Naive B cell (primary cell): Measurements from ENCODE around the gene MAT2A. TPM values are rescaled to one million over a fixed set of nuclear protein-coding genes. Genes with fewer than 3 reads are reported as not detected.
"Not testable (repeated sequence)": the region's sequence is repeated elsewhere in the genome, so short reads cannot be mapped to it uniquely, and the experiment has no call there.

ENCODE experiments used
- ATAC-seq, 2 donors: fragments of 150-1000 bp; cut with Tn5 transposase; 2 replicates each; pipeline ENCODE4 v1.10.0; 2021; ENCODE audit warnings: low read depth in 2 of 2, mild to moderate bottlenecking in 2 of 2, moderate library complexity in 2 of 2
- DNase-seq: peaks from one replicate; pipeline ENCODE4 v3.0.0; 2022
- H3K27ac Mint-ChIP-seq, 6 donors: one replicate each; pipeline ENCODE4 v1.8.0; 2020 to 2022; ENCODE audit warnings: mild to moderate bottlenecking in 6 of 6, mixed read lengths in 6 of 6, moderate library complexity in 5 of 6, inconsistent platforms in 2 of 6
- H3K27me3 Mint-ChIP-seq, 3 donors: one replicate each; pipeline ENCODE4 v1.8.0; 2021 to 2022; ENCODE audit warnings: mixed read lengths in 3 of 3, mild to moderate bottlenecking in 1 of 3
- H3K36me3 Mint-ChIP-seq, 2 donors: one replicate each; pipeline ENCODE4 v1.8.0; 2020 to 2022; ENCODE audit warnings: mixed read lengths in 2 of 2, inconsistent platforms in 1 of 2, mild to moderate bottlenecking in 1 of 2
- H3K4me1 Mint-ChIP-seq, 3 donors: one replicate each; pipeline ENCODE4 v1.8.0; 2020 to 2022; ENCODE audit warnings: mixed read lengths in 3 of 3, inconsistent platforms in 1 of 3, mild to moderate bottlenecking in 1 of 3, moderate library complexity in 1 of 3
- H3K4me3 Mint-ChIP-seq, 8 donors: one replicate each; pipeline ENCODE4 v1.8.0; 2020 to 2022; ENCODE audit warnings: mild to moderate bottlenecking in 8 of 8, mixed read lengths in 8 of 8, moderate library complexity in 8 of 8, inconsistent platforms in 2 of 8
- H3K9me3 Mint-ChIP-seq, 7 donors: one replicate each; pipeline ENCODE4 v1.8.0; 2020 to 2022; ENCODE audit warnings: mixed read lengths in 7 of 7, mild to moderate bottlenecking in 5 of 7, inconsistent platforms in 2 of 7, moderate library complexity in 1 of 7
- polyA plus RNA-seq, 6 donors: library from polyadenylated mRNA; unstranded; fragments of 300-500 nt; fragmentation: Illumina TruSeq; gene quantifications; one replicate each; pipeline ENCODE4 v1.2.3, GENCODE V29; 2021; ENCODE audit warnings: low read depth in 6 of 6

MAT2A gene
- polyA plus RNA-seq, 6 donors from 2014 or later = 78.7 to 99.4 (median 93.4) TPM

DNA sequence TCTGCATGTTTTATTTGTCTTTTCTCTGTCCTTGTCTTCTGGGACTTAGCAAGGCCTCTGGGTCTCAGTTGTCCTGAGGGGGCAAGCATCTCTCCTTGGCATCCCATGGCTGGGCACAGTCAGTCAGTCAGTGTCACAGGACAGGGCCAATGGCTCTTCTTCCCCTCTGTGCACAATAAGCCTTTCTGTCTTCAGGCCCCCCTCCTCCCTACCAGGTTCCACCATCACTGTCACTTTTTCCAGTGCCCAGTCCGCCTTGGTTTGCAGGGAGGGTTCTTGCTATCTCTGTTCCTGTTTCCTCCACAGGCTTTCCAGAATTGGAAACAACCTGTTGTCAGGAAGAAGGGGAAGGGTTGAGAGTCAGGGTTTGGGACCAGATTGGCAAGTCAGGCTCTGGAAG, 43.5 kb downstream of the MAT2A start:
- Mint-ChIP-seq H3K27me3 (no peaks in the 10 kb centered on the region), H3K9me3 (no peaks in the 10 kb centered on the region), H3K36me3 (peaks cover 12 to 13% of the 10 kb centered on the region in 2 donors), H3K4me1 (peaks cover 47 to 74% (median 60%) of the 10 kb centered on the region in 3 donors), H3K27ac (peak overlapping the region in 2 of 6 donors; percentile 54 to 57), H3K4me3 (peak overlapping the region in 6 of 8 donors; percentile 34 to 83 (median 61))
- no peak for ATAC-seq
- no peak for DNase-seq

DNA sequence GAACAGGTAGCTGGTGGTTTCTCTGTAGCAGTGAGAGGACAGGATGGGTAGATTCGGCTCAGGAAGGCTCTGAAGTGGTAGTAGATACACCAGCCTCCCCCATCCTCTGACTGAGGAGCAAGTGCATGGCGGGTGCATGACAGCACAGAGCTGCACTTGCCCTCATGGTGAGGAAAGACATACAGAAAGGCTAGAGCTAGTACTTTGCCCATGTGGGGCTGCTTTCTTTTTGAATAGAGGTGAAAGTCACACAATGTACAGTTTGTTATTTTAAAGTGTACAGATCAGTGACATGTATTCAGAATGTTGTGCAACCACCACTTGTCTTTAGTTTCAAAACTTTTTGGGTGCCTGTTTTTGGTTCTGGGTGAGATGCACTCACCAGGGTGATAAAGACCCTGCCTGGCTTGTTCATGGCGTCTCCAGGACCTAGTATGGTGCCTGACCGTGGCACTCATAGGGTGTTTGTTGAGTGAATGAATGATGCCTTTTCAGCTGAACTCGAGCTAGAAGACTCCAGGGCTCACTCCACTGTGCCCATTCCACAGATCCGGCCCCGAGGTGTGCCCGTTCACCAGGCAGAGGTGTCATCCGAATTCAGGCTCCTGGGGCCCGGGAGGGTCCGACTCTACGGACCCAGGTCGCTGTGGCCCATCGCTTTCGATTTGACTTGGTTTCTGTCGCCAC, 44.8 kb downstream of the MAT2A start:
- peaks cover 46 to 73% (median 60%) of the 10 kb centered on the region in 3 donors for H3K4me1 Mint-ChIP-seq
- no peaks in the 10 kb centered on the region for H3K27me3 Mint-ChIP-seq
- ATAC-seq = no peak
- peak overlapping the region; percentile 72 to 93 (median 88) for H3K4me3 Mint-ChIP-seq
- H3K9me3 Mint-ChIP-seq = no peaks in the 10 kb centered on the region
- no peak for DNase-seq
- H3K27ac Mint-ChIP-seq = peak overlapping the region in 5 of 6 donors; percentile 41 to 87 (median 68)
- H3K36me3 Mint-ChIP-seq = peaks cover 12 to 13% of the 10 kb centered on the region in 2 donors

DNA sequence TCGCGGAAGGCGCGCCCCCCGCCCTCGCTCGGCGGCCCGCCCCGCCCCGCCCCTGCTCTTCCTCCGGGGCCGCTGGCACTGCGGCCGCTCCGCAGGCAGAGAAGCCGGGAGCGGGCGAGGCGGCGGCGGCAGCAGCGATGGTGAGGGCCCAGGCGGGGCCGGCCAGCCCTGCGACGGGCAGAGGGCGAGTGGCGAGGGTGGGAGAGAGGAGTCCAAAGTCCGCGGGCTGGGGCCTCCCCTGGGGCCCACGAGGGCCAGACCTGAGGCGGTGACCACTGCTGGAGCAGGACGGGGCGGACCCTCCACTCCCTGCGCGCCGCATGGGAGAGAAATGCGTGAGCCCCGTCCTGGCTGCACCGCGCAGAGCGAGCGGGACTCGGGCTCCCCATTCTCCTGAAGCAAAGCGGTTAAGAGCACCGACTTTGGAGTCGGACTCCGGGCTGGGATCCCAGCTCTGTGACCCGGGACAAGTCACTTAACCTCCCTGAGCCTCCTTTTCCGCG, 45.4 kb downstream of the MAT2A start, which contains the start of gene VAMP5:
TSS of gene VAMP5 (plus strand) at position 78 of the 503 bp plus-strand sequence. CDS start at position 138, 60 bp downstream.
- peaks cover 41 to 67% (median 55%) of the 10 kb centered on the region in 3 donors for H3K4me1 Mint-ChIP-seq
- peak within 1 kb of the TSS; percentile 72 to 93 (median 90) for H3K4me3 Mint-ChIP-seq
- H3K36me3 Mint-ChIP-seq = peaks cover 12 to 13% of the 10 kb centered on the region in 2 donors
- H3K9me3 Mint-ChIP-seq = no peaks in the 10 kb centered on the region
- peak within 1 kb of the TSS in 5 of 6 donors; percentile 59 to 95 (median 86) for H3K27ac Mint-ChIP-seq
- ATAC-seq (peak; percentile 66 to 71), DNase-seq (peak; percentile 29)
- no peaks in the 10 kb centered on the region for H3K27me3 Mint-ChIP-seq

DNA sequence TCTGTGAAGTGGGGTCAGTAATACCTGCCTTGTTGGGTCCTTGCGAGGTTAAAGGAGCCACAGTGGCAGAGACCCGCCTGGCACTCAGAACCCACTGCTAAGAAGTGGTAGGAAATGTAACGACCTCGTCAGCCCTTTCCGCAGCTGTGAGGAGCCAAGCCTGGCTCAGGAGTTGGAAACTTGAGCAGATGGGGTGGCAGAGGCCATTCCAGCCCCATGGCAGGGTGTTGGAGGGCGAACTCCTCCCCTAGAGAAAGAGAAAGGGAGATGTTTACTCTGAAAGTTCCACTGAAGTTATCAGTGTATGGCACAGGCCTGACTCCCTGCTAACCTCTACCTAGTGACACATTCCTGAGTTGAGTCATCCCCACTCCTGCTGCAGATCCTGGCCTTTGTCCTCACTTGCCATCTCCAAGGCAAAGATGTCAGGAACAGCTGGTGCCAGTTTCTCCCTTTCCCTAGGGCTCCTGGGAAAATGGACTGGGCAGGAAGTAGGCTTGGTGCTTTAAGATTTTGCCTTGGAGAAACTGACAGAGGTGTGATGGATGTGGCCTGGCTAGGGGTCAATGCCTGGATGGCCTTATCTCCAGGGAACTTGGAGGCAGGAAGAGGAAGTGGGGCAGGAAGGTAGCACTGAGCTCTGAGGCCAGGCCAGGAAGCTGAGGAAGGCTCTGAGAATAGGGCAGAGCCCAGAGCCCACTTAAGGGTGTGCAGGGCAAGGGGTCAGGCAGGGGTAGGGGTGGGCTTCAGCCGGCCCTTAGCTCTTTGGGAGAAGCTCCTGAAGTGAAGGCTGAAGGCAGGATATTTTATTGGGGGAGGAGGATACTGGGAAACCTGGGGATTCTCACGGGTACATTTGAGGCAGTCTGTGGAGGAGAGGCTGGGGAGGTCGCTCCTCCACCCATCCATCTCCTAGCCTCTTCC, 46.2 kb downstream of the MAT2A start:
- H3K27me3 Mint-ChIP-seq = no peaks in the 10 kb centered on the region
- peaks cover 37 to 62% (median 48%) of the 10 kb centered on the region in 3 donors for H3K4me1 Mint-ChIP-seq
- peak overlapping the region; percentile 72 to 93 (median 90) for H3K4me3 Mint-ChIP-seq
- no peaks in the 10 kb centered on the region for H3K9me3 Mint-ChIP-seq
- peaks cover 12 to 13% of the 10 kb centered on the region in 2 donors for H3K36me3 Mint-ChIP-seq
- H3K27ac Mint-ChIP-seq = peak overlapping the region; percentile 35 to 95 (median 79)
- DNase-seq (peak; percentile 14), ATAC-seq (peak; percentile 46 to 54)

DNA sequence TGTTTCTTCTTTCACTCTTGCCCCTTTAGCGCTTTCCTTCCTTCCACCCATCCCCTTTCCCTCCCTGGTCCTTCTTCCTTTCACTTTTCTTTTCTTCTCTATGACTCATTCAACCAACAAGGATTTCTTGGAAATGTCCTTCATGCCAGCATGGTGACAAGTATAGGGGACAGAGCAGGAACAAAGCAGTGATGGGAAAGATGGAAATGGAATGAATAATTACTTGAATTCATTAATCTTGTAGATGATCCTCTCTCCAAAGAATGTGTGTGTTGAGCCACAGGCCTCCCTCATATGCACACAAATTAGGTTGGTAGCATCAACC, 46.8 kb downstream of the MAT2A start:
- DNase-seq (no peak), ATAC-seq (no peak)
- Mint-ChIP-seq H3K27me3 (no peaks in the 10 kb centered on the region), H3K9me3 (no peaks in the 10 kb centered on the region), H3K4me3 (peak overlapping the region in 7 of 8 donors; percentile 72 to 93 (median 88)), H3K36me3 (peaks cover 12 to 13% of the 10 kb centered on the region in 2 donors), H3K4me1 (peaks cover 34 to 60% (median 44%) of the 10 kb centered on the region in 3 donors), H3K27ac (peak overlapping the region in 4 of 6 donors; percentile 21 to 74 (median 38))

DNA sequence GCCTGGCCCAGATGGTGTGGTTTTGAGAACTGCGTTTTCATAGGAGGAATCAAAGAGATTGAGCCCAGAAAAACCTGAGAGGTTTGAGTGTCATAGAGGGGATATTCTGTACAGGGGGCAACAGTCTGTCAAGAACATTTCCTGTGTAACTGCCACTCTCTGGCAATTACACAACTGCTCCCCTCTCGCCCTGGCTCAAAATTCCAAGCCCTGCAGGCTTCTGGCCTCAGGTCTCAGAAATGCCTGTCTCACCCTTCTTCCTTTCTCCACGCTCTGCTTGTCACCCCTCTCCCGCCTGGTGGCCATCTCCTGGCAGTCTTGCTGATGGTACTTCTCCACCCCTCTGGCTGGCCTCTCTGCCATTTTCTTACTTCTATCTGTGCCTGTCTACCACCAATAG, 49.3 kb downstream of the MAT2A start:
- H3K4me3 Mint-ChIP-seq = peak overlapping the region in 3 of 8 donors; percentile 15 to 77 (median 31)
- no peaks in the 10 kb centered on the region for H3K36me3 Mint-ChIP-seq
- no peaks in the 10 kb centered on the region for H3K9me3 Mint-ChIP-seq
- peaks cover 32 to 48% (median 44%) of the 10 kb centered on the region in 3 donors for H3K4me1 Mint-ChIP-seq
- DNase-seq (no peak), ATAC-seq (no peak)
- no peaks in the 10 kb centered on the region for H3K27me3 Mint-ChIP-seq
- H3K27ac Mint-ChIP-seq = peak overlapping the region in 2 of 6 donors; percentile 14 to 34

DNA sequence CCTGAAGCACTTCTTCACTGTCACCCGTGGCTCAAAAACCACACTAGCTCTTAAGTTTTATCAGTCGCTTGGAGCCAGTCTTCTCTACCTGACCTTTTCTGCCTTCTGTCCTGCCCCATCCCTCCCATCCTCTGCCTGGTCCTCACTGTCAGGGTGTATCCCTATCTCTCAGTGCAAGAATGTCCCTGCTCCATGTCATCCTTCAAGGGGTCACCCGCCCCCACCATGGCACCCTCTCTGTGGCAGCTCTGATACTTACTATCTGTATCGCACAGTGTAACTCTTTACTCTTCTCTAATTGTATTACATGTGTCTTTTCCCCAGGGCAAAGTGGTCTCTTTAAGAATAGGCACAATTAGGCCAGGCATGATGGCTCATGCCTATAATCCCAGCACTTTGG, 49.7 kb downstream of the MAT2A start:
- ATAC-seq = no peak
- Mint-ChIP-seq H3K27ac (peak overlapping the region in 1 of 6 donors; percentile 34), H3K36me3 (no peaks in the 10 kb centered on the region), H3K9me3 (no peaks in the 10 kb centered on the region), H3K4me1 (peaks cover 29 to 48% (median 40%) of the 10 kb centered on the region in 3 donors), H3K27me3 (no peaks in the 10 kb centered on the region), H3K4me3 (peak overlapping the region in 3 of 8 donors; percentile 15 to 77 (median 31))
- DNase-seq = no peak

DNA sequence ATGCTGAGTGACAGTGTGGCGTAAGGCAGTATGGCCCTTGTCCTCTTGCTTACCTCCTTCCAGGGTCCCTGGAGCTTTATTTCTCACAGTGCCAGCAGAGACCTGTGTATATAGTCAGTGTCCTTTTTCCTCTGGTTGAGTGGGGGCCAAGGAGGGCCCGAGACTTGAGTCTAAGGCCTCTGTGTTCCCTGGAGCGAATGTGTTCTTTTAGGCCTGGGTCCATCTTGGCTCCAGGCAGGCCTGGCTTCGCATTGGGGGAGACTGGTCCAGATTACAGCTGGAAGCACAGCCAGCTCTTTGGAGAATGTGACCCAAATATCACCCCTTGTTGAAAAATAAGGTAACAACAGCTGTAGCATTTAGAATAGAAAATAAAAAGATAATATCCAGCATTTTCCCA, 50.2 kb downstream of the MAT2A start:
- H3K9me3 Mint-ChIP-seq = no peaks in the 10 kb centered on the region
- peaks cover 32 to 48% (median 42%) of the 10 kb centered on the region in 3 donors for H3K4me1 Mint-ChIP-seq
- no peak overlapping the region for H3K4me3 Mint-ChIP-seq
- DNase-seq = no peak
- no peak overlapping the region for H3K27ac Mint-ChIP-seq
- no peaks in the 10 kb centered on the region for H3K36me3 Mint-ChIP-seq
- no peaks in the 10 kb centered on the region for H3K27me3 Mint-ChIP-seq
- ATAC-seq = no peak

DNA sequence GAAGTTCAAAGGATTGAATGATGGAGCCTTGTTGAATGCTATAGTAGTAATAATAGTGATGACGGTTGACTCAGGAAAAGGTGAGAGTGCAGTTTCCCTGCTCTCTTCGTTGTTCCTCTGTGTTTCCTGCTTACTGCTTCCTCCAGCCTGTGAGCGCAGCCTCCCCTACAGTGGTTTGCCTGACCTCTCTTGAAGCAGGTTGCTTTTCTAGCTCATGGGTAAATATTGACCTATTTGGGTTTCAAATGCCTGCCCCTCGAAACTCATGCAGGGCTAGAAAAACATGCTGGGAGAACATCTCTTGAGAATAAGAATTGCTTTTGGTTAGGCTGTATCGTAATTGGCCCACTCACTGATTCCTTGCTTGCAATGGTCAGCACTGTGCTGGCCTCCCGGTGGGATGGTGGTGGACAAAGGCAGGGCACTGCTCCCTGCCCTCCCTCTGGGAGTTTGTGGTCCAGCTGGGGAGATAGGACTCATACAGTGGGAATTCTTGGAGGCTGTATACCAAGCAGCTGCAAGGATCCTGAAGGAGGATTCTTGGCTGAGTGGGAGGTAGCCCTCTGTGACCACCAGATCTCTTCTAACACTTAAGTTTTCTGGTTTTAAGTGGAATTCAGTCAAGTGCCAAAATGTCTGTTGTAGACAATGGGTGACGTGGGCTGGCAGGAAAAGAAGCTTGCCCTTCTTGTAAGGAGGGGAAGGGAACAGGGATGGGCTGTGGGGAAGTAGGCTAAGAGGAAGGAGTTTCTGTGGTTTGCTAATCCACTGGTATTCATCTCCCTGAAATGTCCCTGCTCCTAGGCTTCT, 51.2 kb downstream of the MAT2A start:
- Mint-ChIP-seq H3K36me3 (no peaks in the 10 kb centered on the region), H3K4me3 (peak overlapping the region in 1 of 8 donors; percentile 54), H3K27ac (peak overlapping the region in 1 of 6 donors; percentile 56), H3K4me1 (peaks cover 34 to 52% (median 42%) of the 10 kb centered on the region in 3 donors), H3K27me3 (no peaks in the 10 kb centered on the region), H3K9me3 (no peaks in the 10 kb centered on the region)
- DNase-seq (no peak), ATAC-seq (no peak)

DNA sequence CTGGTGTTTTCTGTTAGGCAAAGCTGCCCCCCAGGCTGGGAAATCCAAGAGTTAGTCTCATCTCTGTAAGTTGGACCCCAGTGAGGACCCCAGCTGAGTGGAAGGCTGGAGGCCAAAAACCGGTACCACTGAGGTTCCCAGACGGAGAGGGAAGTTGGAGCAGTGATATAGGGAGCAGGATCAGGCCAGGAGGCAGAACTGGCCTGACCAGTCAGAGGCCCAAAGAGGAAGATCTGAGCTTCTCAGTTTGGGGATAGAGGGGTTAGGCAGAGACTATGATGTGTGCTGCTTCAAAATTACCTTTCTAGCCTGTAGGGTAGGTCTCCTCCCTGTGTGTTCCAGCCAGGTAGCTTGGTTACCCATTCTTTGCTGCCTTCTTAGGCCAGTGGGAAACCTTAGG, 52.0 kb downstream of the MAT2A start:
- peak overlapping the region in 1 of 8 donors; percentile 65 for H3K4me3 Mint-ChIP-seq
- H3K9me3 Mint-ChIP-seq = no peaks in the 10 kb centered on the region
- peaks cover 34 to 52% (median 40%) of the 10 kb centered on the region in 3 donors for H3K4me1 Mint-ChIP-seq
- H3K27ac Mint-ChIP-seq = peak overlapping the region in 2 of 6 donors; percentile 12 to 47
- no peaks in the 10 kb centered on the region for H3K36me3 Mint-ChIP-seq
- H3K27me3 Mint-ChIP-seq = no peaks in the 10 kb centered on the region
- ATAC-seq (no peak), DNase-seq (no peak)

DNA sequence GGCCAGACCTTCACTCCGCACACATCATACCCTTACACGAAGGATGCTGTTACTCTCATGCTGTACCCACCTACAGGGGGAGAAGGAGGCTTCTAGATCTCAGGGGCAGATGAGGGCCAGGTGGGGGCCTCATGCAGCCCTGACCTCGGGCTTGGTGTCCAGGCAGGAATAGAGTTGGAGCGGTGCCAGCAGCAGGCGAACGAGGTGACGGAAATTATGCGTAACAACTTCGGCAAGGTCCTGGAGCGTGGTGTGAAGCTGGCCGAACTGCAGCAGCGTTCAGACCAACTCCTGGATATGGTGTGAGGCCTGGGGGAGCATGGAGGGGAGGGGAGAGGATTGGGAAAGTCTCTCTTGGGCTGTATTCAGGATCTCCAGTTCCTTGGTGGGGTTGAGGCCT, 52.6 kb downstream of the MAT2A start:
- H3K4me1 Mint-ChIP-seq = peaks cover 40 to 55% (median 42%) of the 10 kb centered on the region in 3 donors
- no peaks in the 10 kb centered on the region for H3K36me3 Mint-ChIP-seq
- DNase-seq = no peak
- H3K27ac Mint-ChIP-seq = no peak overlapping the region
- no peaks in the 10 kb centered on the region for H3K9me3 Mint-ChIP-seq
- no peak for ATAC-seq
- no peaks in the 10 kb centered on the region for H3K27me3 Mint-ChIP-seq
- H3K4me3 Mint-ChIP-seq = peak overlapping the region in 2 of 8 donors; percentile 61 to 65

DNA sequence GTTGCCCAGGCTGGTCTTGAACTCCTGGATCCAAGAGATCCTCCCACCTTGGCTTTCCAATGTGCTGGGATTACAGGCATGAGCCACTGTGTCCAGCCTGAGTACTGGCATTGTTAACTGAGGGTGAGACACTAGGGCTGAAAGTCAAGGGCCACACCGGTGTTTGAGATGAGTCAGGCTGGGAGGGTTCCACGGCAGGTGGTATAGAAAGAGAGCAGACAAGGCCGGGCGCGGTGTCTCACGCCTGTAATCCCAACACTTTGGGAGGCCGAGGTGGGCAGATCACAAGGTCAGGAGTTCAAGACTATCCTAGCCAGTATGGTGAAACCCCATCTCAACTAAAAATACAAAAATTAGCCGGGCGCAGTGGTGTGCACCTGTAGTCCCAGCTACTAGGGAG, 53.3 kb downstream of the MAT2A start:
- not testable (repeated sequence) for H3K27me3 Mint-ChIP-seq, ATAC-seq, H3K36me3 Mint-ChIP-seq, DNase-seq, H3K9me3 Mint-ChIP-seq
- Mint-ChIP-seq H3K4me3 (peak overlapping the region in 3 of 8 donors; percentile 16 to 95 (median 65)), H3K27ac (peak overlapping the region in 1 of 6 donors; percentile 80), H3K4me1 (peaks cover 46 to 58% (median 49%) of the 10 kb centered on the region in 3 donors)
